ENCODE data around the gene FHOD3.

DNA sequence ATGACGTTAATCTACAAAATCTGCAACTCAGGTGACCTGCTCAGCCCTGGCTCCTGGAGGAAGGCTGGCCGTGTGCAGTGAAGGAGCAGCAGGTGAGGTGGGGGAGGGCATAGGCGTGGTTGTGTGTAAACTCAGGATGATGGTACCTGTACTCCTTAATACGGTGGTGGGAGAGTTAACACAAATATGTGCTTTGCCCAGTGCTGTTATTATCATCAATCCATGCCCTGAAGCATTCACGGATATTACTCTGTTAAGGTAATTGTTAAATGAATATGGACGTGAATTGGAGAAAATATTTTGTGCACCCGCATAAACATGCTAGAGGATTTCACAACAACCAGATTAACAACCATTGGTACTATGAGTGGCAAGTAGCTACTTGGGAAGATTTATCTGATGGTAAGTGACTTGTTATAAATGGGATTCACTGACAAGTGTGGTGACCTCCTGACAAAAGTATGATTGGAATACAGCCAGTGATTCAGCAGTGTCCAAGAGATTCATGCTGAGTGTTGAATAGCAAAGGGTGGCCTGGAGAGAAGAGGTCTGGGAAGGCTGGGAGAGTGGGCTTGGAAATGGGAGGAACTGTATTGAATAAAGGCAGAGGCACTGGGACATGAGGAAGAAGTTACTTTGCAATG is 337.2 kb downstream of the FHOD3 start:
- TF ChIP-seq, protein P1, sequence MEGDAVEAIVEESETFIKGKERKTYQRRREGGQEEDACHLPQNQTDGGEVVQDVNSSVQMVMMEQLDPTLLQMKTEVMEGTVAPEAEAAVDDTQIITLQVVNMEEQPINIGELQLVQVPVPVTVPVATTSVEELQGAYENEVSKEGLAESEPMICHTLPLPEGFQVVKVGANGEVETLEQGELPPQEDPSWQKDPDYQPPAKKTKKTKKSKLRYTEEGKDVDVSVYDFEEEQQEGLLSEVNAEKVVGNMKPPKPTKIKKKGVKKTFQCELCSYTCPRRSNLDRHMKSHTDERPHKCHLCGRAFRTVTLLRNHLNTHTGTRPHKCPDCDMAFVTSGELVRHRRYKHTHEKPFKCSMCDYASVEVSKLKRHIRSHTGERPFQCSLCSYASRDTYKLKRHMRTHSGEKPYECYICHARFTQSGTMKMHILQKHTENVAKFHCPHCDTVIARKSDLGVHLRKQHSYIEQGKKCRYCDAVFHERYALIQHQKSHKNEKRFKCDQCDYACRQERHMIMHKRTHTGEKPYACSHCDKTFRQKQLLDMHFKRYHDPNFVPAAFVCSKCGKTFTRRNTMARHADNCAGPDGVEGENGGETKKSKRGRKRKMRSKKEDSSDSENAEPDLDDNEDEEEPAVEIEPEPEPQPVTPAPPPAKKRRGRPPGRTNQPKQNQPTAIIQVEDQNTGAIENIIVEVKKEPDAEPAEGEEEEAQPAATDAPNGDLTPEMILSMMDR (IDR thresholded peaks at IDR 0.05) = no peak
- no peak for TF ChIP-seq EZH2 (IDR thresholded peaks at IDR 0.05; ENCODE audit: borderline replicate concordance, insufficient read depth, low read depth, low read length, poor library complexity, severe bottlenecking)

All from B cell (primary cell).